ENCODE measurements around the gene RGL3. TPM values are rescaled to one million over a fixed set of nuclear protein-coding genes. Genes with fewer than 3 reads are reported as not detected.
"Not testable (repeated sequence)": the region's sequence is repeated elsewhere in the genome, so short reads cannot be mapped to it uniquely, and the experiment has no call there.

Gene RGL3
- 0.49 and 4.7 TPM in 2 replicates for total RNA-seq (ENCODE audit: low replicate concordance)

- Mint-ChIP-seq H3K9me3 (peaks cover 8% of the 10 kb centered on the region), H3K4me3 (peak within 1 kb of the TSS; percentile 81), H3K4me1 (peaks cover 12% of the 10 kb centered on the region), H3K27ac (no peak within 1 kb of the TSS), H3K27me3 (ENCODE audit: insufficient read depth, low read depth) (peaks cover 75% of the 10 kb centered on the region), H3K36me3 (no peaks in the 10 kb centered on the region)
- Histone ChIP-seq H3K9ac (no peak within 1 kb of the TSS), H3K9me3 (ENCODE audit: low read depth) (no peaks in the 10 kb centered on the region), H3K36me3 (no peaks in the 10 kb centered on the region), H3F3A (ENCODE audit: low read depth) (peaks cover 28% of the 10 kb centered on the region), H3K79me2 (ENCODE audit: low read depth) (no peaks in the 10 kb centered on the region), H3K27ac (no peak within 1 kb of the TSS), H2AFZ (replicated peaks) (peak within 1 kb of the TSS; percentile 53), H3K4me1 (peaks cover 8% of the 10 kb centered on the region), H3K4me2 (peak within 1 kb of the TSS; percentile 95), H4K20me1 (ENCODE audit: low read depth) (peaks cover 4% of the 10 kb centered on the region), H3K27me3 (peaks cover 70% of the 10 kb centered on the region), H3K4me3 (peak within 1 kb of the TSS; percentile 64)
- DNase-seq (ENCODE audit: low spot score): peak; percentile 67
- TF ChIP-seq CTCF (IDR thresholded peaks at IDR 0.05) (no peak), EZH2 (IDR thresholded peaks at IDR 0.05) (peak; percentile 82), EZH2phosphoT487 (IDR thresholded peaks at IDR 0.05) (peak; percentile 81)
Measured at GRCh38 chr19:11418549-11419506, at the start of gene RGL3. TSS of gene RGL3 (minus strand) at chr19:11419314. CDS start at chr19:11419278, 36 bp downstream.

- DNase-seq (ENCODE audit: low spot score); H2AFZ ChIP-seq (replicated peaks); H3K27ac Mint-ChIP-seq; H3K9me3 Mint-ChIP-seq; H3F3A ChIP-seq (ENCODE audit: low read depth); H3K9ac ChIP-seq; H3K27ac ChIP-seq; H3K36me3 Mint-ChIP-seq; H3K27me3 ChIP-seq; H4K20me1 ChIP-seq (ENCODE audit: low read depth); H3K4me1 Mint-ChIP-seq; H3K36me3 ChIP-seq; H3K4me3 ChIP-seq; H3K4me2 ChIP-seq; H3K9me3 ChIP-seq (ENCODE audit: low read depth); H3K4me3 Mint-ChIP-seq; H3K79me2 ChIP-seq (ENCODE audit: low read depth); H3K27me3 Mint-ChIP-seq (ENCODE audit: insufficient read depth, low read depth); H3K4me1 ChIP-seq: not testable (repeated sequence)
Measured at GRCh38 chr19:11468266-11468845, 49.2 kb upstream of the RGL3 start.

- no peaks in the 10 kb centered on the region for H3K9me3 ChIP-seq (ENCODE audit: low read depth)
- TF ChIP-seq EZH2phosphoT487 (IDR thresholded peaks at IDR 0.05) (no peak), EZH2 (IDR thresholded peaks at IDR 0.05) (no peak), CTCF (IDR thresholded peaks at IDR 0.05) (no peak)
- H3K79me2 ChIP-seq (ENCODE audit: low read depth): no peaks in the 10 kb centered on the region
- peak; percentile 54 for DNase-seq (ENCODE audit: low spot score)
- H3K36me3 ChIP-seq: no peaks in the 10 kb centered on the region
- Mint-ChIP-seq H3K4me1 (peaks cover 5% of the 10 kb centered on the region), H3K36me3 (no peaks in the 10 kb centered on the region), H3K27ac (no peak overlapping the region), H3K4me3 (no peak overlapping the region), H3K27me3 (ENCODE audit: insufficient read depth, low read depth) (peaks cover 5% of the 10 kb centered on the region), H3K9me3 (no peaks in the 10 kb centered on the region)
- H2AFZ ChIP-seq (replicated peaks): no peak overlapping the region
- H3K4me3 ChIP-seq: no peak overlapping the region
- H3K4me2 ChIP-seq: peak overlapping the region; percentile 47
- no peaks in the 10 kb centered on the region for H4K20me1 ChIP-seq (ENCODE audit: low read depth)
- H3K9ac ChIP-seq: no peak overlapping the region
- H3K27ac ChIP-seq: no peak overlapping the region
- H3K27me3 ChIP-seq: no peaks in the 10 kb centered on the region
- H3F3A ChIP-seq (ENCODE audit: low read depth): peaks cover 6% of the 10 kb centered on the region
- peaks cover 7% of the 10 kb centered on the region for H3K4me1 ChIP-seq
Measured at GRCh38 chr19:11465600-11465999, 46.5 kb upstream of the RGL3 start.
